ENCODE results near the gene USP37. TPM values are rescaled to one million over a fixed set of nuclear protein-coding genes. Genes with fewer than 3 reads are reported as not detected.

USP37 gene
- total and polyA plus RNA-seq, 3 donors from 2014 or later, result 26.7 to 81.4 (median 39.3) TPM

DNA sequence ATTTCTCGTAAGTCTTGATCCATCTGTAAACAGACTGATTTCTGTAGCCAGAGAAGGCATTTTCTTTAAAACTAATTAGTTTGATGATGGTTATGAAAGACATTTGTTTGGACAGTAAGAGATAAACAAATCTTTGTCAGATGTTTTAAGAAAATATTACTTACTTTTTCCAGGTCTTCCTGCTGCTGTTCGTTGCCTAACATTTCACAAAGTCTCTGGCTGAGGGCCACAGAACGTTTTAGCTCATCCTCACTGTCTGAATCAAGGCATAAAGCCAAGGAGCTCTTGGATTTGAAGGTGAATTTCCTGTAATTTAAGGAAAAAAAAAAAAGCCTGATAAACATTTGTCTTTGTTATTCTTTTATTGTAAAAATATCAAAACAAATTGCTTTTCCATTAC is 91.5 kb downstream of the USP37 start:
- no peaks in the 10 kb centered on the region for H3K9me3 ChIP-seq
- H3K27me3 ChIP-seq, result no peaks in the 10 kb centered on the region
- TF ChIP-seq, protein P1, sequence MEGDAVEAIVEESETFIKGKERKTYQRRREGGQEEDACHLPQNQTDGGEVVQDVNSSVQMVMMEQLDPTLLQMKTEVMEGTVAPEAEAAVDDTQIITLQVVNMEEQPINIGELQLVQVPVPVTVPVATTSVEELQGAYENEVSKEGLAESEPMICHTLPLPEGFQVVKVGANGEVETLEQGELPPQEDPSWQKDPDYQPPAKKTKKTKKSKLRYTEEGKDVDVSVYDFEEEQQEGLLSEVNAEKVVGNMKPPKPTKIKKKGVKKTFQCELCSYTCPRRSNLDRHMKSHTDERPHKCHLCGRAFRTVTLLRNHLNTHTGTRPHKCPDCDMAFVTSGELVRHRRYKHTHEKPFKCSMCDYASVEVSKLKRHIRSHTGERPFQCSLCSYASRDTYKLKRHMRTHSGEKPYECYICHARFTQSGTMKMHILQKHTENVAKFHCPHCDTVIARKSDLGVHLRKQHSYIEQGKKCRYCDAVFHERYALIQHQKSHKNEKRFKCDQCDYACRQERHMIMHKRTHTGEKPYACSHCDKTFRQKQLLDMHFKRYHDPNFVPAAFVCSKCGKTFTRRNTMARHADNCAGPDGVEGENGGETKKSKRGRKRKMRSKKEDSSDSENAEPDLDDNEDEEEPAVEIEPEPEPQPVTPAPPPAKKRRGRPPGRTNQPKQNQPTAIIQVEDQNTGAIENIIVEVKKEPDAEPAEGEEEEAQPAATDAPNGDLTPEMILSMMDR (IDR thresholded peaks at IDR 0.05), result no peak
- TF ChIP-seq POLR2A (IDR thresholded peaks at IDR 0.05), result no peak
- peak; percentile 51 for DNase-seq
- peaks cover 3% of the 10 kb centered on the region for H3K4me1 ChIP-seq
- H3K4me3 ChIP-seq, result no peak overlapping the region
- intact Hi-C loops (cut with DNase I; ENCODE audit: low total_unique reads), result no loop called here
- no peak overlapping the region for H3K27ac ChIP-seq
- WGBS, 2 donors, result 35 to 36% methylated on average over 3 of the region's 3 CpGs
- H3K36me3 ChIP-seq (ENCODE audit: low read depth, missing control alignments), result no peaks in the 10 kb centered on the region

DNA sequence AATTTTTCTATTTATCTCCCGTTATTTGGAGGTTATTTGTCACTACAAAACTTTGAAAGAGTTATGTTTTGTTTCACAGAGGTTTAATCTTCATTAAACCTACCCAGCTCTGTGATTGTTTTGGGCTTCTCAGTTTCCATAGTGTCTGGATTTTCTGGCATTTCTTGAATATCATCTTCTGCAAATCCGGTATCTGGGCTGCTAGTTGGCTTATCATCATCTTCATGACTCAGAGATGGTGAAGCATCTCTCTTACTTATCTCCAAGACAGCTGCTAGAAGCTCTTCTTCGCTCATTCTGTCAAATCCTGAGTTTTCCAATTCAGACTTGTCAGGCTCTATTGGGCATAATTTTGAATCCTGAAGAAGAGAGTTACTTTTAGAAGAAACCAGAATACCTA is 93.6 kb downstream of the USP37 start:
- no peaks in the 10 kb centered on the region for H3K36me3 ChIP-seq (ENCODE audit: low read depth, missing control alignments)

DNA sequence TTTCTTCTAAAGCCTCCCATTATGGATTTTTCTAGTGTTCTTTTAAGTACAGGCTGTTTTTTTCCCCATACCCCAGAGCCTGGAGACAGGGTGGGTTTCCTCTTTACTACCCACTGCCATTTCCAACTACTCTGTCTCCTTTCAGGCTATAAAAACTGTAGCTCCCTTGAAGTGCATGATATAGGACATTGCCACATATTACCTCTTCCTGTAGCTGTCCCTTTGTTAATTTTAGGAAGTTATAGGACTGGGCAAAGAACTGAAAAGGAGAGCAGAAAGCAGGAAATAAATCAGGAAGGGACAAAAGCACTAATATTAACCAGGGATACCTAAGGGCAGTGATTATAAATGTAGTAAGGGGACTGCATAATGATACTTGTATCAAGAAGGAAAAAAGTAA is 95.2 kb downstream of the USP37 start:
- no peaks in the 10 kb centered on the region for H3K9me3 ChIP-seq
- no peaks in the 10 kb centered on the region for H3K27me3 ChIP-seq
- no peak overlapping the region for H3K4me3 ChIP-seq
- H3K36me3 ChIP-seq (ENCODE audit: low read depth, missing control alignments), result no peaks in the 10 kb centered on the region
- intact Hi-C loops (cut with DNase I; ENCODE audit: low total_unique reads), result no loop called here
- H3K4me1 ChIP-seq, result peaks cover 3% of the 10 kb centered on the region
- no peak overlapping the region for H3K27ac ChIP-seq
- TF ChIP-seq POLR2A (IDR thresholded peaks at IDR 0.05), result no peak
- TF ChIP-seq, protein P1 (IDR thresholded peaks at IDR 0.05), result no peak
- DNase-seq, result no peak

More for the DNA sequence above, 93.6 kb downstream of the USP37 start:
- Histone ChIP-seq H3K9me3 (no peaks in the 10 kb centered on the region), H3K4me1 (peaks cover 3% of the 10 kb centered on the region), H3K4me3 (no peak overlapping the region), H3K27ac (no peak overlapping the region), H3K27me3 (no peaks in the 10 kb centered on the region)
- no peak for DNase-seq
- intact Hi-C loops (cut with DNase I; ENCODE audit: low total_unique reads), result no loop called here
- 86 to 88% methylated on average over 3 of the region's 3 CpGs for WGBS, 2 donors
- TF ChIP-seq, protein P1 (IDR thresholded peaks at IDR 0.05), result no peak
- no peak for TF ChIP-seq POLR2A (IDR thresholded peaks at IDR 0.05)

DNA sequence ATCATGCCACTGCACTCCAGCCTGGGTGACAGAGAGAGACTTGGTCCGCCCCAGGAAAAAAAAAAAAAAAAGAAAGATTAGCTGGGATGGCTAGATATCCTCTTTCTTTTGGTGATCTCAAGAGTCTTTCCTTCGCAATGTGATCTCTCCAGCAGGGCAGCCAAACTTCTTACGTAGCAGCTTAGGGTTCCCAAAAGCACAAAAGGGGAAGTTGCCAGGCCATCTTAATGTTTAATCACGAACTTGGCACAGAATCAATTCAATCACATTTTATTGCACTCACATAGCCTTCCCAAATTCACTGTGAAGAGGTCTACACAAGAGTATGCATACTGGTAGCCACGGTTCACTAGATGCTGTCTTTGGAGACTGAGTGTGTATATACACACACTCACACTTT is 96.2 kb downstream of the USP37 start:
- H3K4me1 ChIP-seq, result no peaks in the 10 kb centered on the region
- intact Hi-C loops (cut with DNase I; ENCODE audit: low total_unique reads), result no loop called here
- no peaks in the 10 kb centered on the region for H3K27me3 ChIP-seq
- DNase-seq, result no peak
- H3K9me3 ChIP-seq, result no peaks in the 10 kb centered on the region
- no peak overlapping the region for H3K27ac ChIP-seq
- 79 to 88% methylated on average over 5 of the region's 5 CpGs for WGBS, 2 donors
- H3K4me3 ChIP-seq, result no peak overlapping the region
- TF ChIP-seq, protein P1 (IDR thresholded peaks at IDR 0.05), result no peak
- TF ChIP-seq POLR2A (IDR thresholded peaks at IDR 0.05), result no peak
- H3K36me3 ChIP-seq (ENCODE audit: low read depth, missing control alignments), result no peaks in the 10 kb centered on the region

DNA sequence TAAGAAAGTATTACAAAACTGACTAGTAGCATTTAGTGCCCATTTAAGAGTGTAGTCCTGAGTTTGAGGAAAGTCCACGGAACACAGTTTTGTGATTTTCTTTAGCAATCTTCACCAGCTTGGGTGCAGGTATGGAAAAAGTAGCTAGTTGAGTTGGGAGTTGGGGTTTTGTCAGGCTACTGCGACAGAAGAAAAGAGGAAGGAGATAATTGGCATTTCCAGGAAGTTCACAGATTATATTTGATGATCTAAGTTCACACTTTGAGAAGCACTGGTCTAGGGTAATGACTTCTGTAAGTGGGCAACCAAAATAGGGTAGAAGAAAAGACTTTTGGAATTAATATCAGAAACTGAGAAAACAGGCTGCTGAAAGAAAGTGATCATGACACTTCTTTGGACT is 97.1 kb downstream of the USP37 start:
- Histone ChIP-seq H3K27me3 (no peaks in the 10 kb centered on the region), H3K27ac (no peak overlapping the region), H3K36me3 (ENCODE audit: low read depth, missing control alignments) (no peaks in the 10 kb centered on the region), H3K4me3 (no peak overlapping the region), H3K9me3 (no peaks in the 10 kb centered on the region), H3K4me1 (no peaks in the 10 kb centered on the region)
- 85 to 91% methylated on average over 2 of the region's 2 CpGs for WGBS, 2 donors
- no peak for DNase-seq
- intact Hi-C loops (cut with DNase I; ENCODE audit: low total_unique reads), result no loop called here
- TF ChIP-seq, protein P1 (IDR thresholded peaks at IDR 0.05), result no peak
- no peak for TF ChIP-seq POLR2A (IDR thresholded peaks at IDR 0.05)
